ENCODE data around the gene VIT. TPM values are rescaled to one million over a fixed set of nuclear protein-coding genes. Genes with fewer than 3 reads are reported as not detected.

Gene VIT
- polyA plus RNA-seq, 3 donors: not detected

DNA sequence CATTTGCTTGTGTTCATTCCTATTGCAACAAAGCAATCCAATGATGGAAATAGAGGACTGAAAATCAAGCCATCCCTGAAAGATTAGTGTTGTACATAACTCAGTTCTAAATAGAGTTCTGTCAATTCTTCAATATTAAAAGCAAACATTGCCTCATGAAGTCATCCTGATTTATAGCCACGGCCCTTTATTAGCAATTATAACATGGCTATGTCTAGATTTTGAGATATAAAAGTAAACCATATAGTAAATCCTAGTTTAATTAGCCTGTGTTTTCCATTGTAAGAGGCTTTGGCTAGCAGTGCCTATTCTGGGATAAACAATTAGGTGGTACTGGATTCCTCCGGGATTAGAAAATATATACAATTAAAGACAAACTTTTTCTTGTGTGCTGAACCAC is 33.2 kb upstream of the VIT start:
- DNase-seq: no peak
- no peak overlapping the region for H3K27ac Mint-ChIP-seq
- no peaks in the 10 kb centered on the region for H3K9me3 Mint-ChIP-seq
- Histone ChIP-seq H3K9ac (ENCODE audit: insufficient read depth, low read length, poor library complexity, severe bottlenecking) (no peak overlapping the region), H3K36me3 (replicated peaks in 1 of 2; ENCODE audit: control insufficient read depth in 1 of 2, insufficient read depth in 2 of 2, low read length in 2 of 2) (no peaks in the 10 kb centered on the region), H4K20me1 (ENCODE audit: insufficient read depth, low read length) (no peaks in the 10 kb centered on the region), H3K27ac (ENCODE audit: low read depth in 1 of 2, low read length in 2 of 2) (no peak overlapping the region), H3K9me3 (replicated peaks in 1 of 2; ENCODE audit: control insufficient read depth in 1 of 2, insufficient read depth in 1 of 2, low read length in 2 of 2) (no peaks in the 10 kb centered on the region), H2AFZ (ENCODE audit: insufficient read depth, low read depth, low read length, poor library complexity, severe bottlenecking) (no peak overlapping the region), H3K4me3 (replicated peaks in 1 of 3; ENCODE audit: low read depth in 2 of 3, low read length in 3 of 3) (no peak overlapping the region), H3K79me2 (ENCODE audit: insufficient read depth, low read length) (no peaks in the 10 kb centered on the region), H3K4me2 (replicated peaks; ENCODE audit: extremely low read depth, low read length, poor library complexity, severe bottlenecking) (no peak overlapping the region), H3K4me1 (ENCODE audit: control insufficient read depth in 1 of 2, insufficient read depth in 2 of 2, low read length in 2 of 2) (no peaks in the 10 kb centered on the region), H3K27me3 (ENCODE audit: control insufficient read depth in 2 of 2, insufficient read depth in 2 of 2, low read length in 2 of 2) (no peaks in the 10 kb centered on the region)
- TF ChIP-seq CTCF (IDR thresholded peaks at IDR 0.05): no peak
- H3K36me3 Mint-ChIP-seq: no peaks in the 10 kb centered on the region
- peaks cover 0 to 2% (median 0%) of the 10 kb centered on the region in 3 donors for H3K27me3 Mint-ChIP-seq (ENCODE audit: low read depth in 3 of 3)
- no peak overlapping the region for H3K4me3 Mint-ChIP-seq
- intact Hi-C loops (cut with micrococcal nuclease): loop anchor here in 1 of 2 donors (10.0 kb wide), 1 partner anchor 308 kb away; the partner anchor contains the start of gene CRIM1
- no peaks in the 10 kb centered on the region for H3K4me1 Mint-ChIP-seq
- WGBS (ENCODE audit: insufficient coverage): no CpG with 5 or more reads among the region's 2 CpGs

GRCh38 chr2:36663851-36664695 is 32.4 kb upstream of the VIT start:
- Histone ChIP-seq H3K79me2 (ENCODE audit: insufficient read depth, low read length) (no peaks in the 10 kb centered on the region), H2AFZ (ENCODE audit: insufficient read depth, low read depth, low read length, poor library complexity, severe bottlenecking) (no peak overlapping the region), H3K9ac (ENCODE audit: insufficient read depth, low read length, poor library complexity, severe bottlenecking) (no peak overlapping the region), H3K27ac (ENCODE audit: low read depth in 1 of 2, low read length in 2 of 2) (no peak overlapping the region), H3K36me3 (replicated peaks in 1 of 2; ENCODE audit: control insufficient read depth in 1 of 2, insufficient read depth in 2 of 2, low read length in 2 of 2) (no peaks in the 10 kb centered on the region), H3K27me3 (ENCODE audit: control insufficient read depth in 2 of 2, insufficient read depth in 2 of 2, low read length in 2 of 2) (no peaks in the 10 kb centered on the region), H3K4me1 (ENCODE audit: control insufficient read depth in 1 of 2, insufficient read depth in 2 of 2, low read length in 2 of 2) (no peaks in the 10 kb centered on the region), H3K9me3 (replicated peaks in 1 of 2; ENCODE audit: control insufficient read depth in 1 of 2, insufficient read depth in 1 of 2, low read length in 2 of 2) (no peaks in the 10 kb centered on the region), H4K20me1 (ENCODE audit: insufficient read depth, low read length) (no peaks in the 10 kb centered on the region), H3K4me3 (replicated peaks in 1 of 3; ENCODE audit: low read depth in 2 of 3, low read length in 3 of 3) (no peak overlapping the region), H3K4me2 (replicated peaks; ENCODE audit: extremely low read depth, low read length, poor library complexity, severe bottlenecking) (no peak overlapping the region)
- H3K4me3 Mint-ChIP-seq: no peak overlapping the region
- H3K4me1 Mint-ChIP-seq: no peaks in the 10 kb centered on the region
- peak; percentile 19 to 36 (median 32) for DNase-seq
- peak; percentile 86 for TF ChIP-seq CTCF (IDR thresholded peaks at IDR 0.05)
- H3K27ac Mint-ChIP-seq: no peak overlapping the region
- WGBS (ENCODE audit: insufficient coverage): 90% methylated on average over 6 of the region's 12 CpGs
- H3K9me3 Mint-ChIP-seq: no peaks in the 10 kb centered on the region
- intact Hi-C loops (cut with micrococcal nuclease): loop anchor here in 1 of 2 donors (10.0 kb wide), 1 partner anchor 309 kb away; the partner anchor contains the start of gene CRIM1
- no peaks in the 10 kb centered on the region for H3K36me3 Mint-ChIP-seq
- H3K27me3 Mint-ChIP-seq (ENCODE audit: low read depth in 3 of 3): peaks cover 0 to 2% (median 0%) of the 10 kb centered on the region in 3 donors
